ENCODE data around the gene AFAP1.

Gene AFAP1

GRCh38 chr4:7762376-7763030 is 177.2 kb downstream of the AFAP1 start:
- in situ Hi-C loops (cut with MboI; ENCODE audit: low sequenced_read_pairs), result no loop called here

DNA sequence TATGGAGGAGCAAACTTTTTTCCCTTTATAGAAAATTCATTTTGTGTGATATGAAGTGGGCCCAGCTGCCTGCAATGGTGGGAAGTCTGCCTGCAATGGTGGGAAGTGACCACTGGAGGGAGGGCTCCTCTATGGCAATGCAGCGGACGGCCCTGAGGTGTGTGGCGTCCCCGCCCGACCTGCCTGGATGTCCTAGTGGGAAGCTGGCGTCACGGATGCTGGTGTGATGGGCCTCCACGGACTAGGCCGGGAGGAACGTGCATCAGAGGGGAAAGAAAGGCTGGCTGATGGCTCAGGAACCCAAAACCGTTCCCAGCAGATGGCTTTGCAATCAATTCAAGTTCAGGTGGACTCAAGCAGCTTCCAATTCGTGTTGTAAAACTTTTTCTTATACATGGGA is 177.9 kb downstream of the AFAP1 start:
- in situ Hi-C loops (cut with MboI; ENCODE audit: low sequenced_read_pairs), result no loop called here

DNA sequence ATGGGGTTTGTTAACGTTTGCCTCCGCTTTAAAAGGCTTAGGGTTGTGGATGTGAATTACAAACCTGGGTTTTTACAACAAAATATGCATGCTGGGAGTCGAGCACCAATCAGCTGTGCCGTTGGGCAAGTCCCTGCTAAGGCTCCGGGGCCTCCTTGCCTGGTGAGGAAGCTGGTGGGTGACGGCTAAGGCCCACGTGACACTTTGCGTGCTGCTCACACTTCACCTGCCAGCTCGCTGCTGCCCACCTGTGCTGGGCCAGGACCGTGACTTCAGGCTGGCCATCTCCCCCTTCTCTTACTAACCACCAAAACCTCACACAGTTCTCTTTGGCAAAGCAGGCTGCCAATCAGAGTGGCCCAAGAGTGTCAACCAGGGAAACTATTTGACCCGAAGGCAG is 178.3 kb downstream of the AFAP1 start:
- in situ Hi-C loops (cut with MboI; ENCODE audit: low sequenced_read_pairs), result no loop called here

DNA sequence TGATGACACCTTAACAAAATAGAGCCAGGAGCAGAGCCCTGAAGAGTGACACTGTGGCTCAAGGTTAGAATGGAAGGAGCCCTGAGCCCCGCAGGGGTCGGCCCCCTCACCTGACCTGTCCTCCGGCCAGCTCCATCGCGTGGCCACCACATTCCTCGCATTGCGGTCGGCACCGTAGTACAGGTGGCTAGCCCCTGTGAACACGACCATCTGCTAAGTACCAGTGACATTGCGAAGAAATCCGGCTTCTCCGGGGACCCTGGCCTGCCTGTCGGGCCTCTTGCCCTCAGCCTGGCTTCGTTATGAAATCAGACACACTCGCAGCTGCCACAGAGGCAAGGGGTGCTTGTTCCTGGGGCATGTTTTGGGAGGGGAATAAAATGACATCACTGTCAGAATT is 179.0 kb downstream of the AFAP1 start:
- in situ Hi-C loops (cut with MboI; ENCODE audit: low sequenced_read_pairs), result no loop called here

- in situ Hi-C loops (cut with MboI; ENCODE audit: low sequenced_read_pairs), result no loop called here
Measured at GRCh38 chr4:7760228-7760627, 179.4 kb downstream of the AFAP1 start.

- in situ Hi-C loops (cut with MboI; ENCODE audit: low sequenced_read_pairs), result no loop called here
Measured at GRCh38 chr4:7759635-7760034, 180.0 kb downstream of the AFAP1 start.

DNA sequence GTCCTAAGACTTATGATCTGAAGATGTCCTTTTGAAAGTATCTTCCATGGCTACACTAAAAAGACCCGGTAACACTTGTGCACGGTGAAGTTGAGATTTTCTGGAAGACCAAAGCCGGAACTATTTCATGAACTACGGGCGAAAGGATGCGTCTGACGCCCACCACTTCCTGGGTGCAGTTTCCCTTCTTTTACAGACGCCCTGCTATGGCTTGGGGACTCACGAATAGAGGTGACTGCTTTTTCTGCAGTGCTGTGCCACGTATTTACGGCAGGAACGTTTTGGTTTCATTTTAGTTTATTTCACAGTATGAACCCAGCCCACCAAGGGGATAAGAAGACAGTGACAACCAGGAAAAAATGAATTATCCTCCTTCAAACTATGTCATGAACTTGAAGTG is 180.4 kb downstream of the AFAP1 start:
- in situ Hi-C loops (cut with MboI; ENCODE audit: low sequenced_read_pairs), result no loop called here

GRCh38 chr4:7758476-7758875 is 181.2 kb downstream of the AFAP1 start:
- in situ Hi-C loops (cut with MboI; ENCODE audit: low sequenced_read_pairs), result no loop called here

- in situ Hi-C loops (cut with MboI; ENCODE audit: low sequenced_read_pairs), result no loop called here
Measured at GRCh38 chr4:7757501-7758471, 181.9 kb downstream of the AFAP1 start.

DNA sequence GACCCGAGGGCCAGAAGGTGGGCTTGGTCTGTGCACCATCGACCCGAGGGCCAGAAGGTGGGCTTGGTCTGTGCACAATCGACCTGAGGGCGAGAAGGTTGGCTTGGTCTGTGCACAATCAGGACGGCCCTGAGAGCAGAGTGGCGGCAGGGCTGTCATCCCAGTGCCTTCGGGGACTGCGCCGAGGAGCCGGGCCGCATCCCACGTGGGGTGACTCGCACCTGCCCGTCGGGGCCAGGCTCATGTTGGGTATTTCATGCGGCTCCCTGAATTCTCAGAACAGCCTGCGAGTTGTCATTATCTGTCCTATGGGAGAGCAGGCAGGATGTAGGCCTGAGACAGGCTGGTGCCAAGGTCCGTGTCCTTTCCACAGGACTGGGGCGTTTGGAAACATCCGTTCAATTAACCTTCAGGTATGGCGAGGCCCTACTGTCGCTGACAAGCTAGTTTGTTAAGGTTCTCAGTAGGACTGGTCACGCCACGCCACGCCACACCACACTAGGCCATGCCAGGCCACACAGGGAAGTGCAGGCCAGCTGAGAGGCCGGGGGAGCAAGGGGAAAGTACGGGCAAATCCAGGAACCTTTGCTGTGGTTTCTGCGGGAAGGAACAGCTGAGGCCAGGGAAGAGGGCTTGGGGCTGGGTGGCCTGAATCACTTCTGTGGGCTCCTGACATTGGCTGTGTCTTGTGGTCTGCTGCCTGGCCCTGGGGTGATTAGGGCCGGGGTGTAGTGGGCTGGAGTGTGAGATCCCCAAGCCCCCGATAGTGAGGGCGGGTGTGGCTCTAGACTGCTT is 182.9 kb downstream of the AFAP1 start:
- in situ Hi-C loops (cut with MboI; ENCODE audit: low sequenced_read_pairs), result no loop called here

- in situ Hi-C loops (cut with MboI; ENCODE audit: low sequenced_read_pairs), result no loop called here
Measured at GRCh38 chr4:7756071-7756470, 183.6 kb downstream of the AFAP1 start.

GRCh38 chr4:7755561-7755960 is 184.1 kb downstream of the AFAP1 start:
- in situ Hi-C loops (cut with MboI; ENCODE audit: low sequenced_read_pairs), result no loop called here

- in situ Hi-C loops (cut with MboI; ENCODE audit: low sequenced_read_pairs), result no loop called here
Measured at GRCh38 chr4:7754565-7755262, 184.9 kb downstream of the AFAP1 start.

DNA sequence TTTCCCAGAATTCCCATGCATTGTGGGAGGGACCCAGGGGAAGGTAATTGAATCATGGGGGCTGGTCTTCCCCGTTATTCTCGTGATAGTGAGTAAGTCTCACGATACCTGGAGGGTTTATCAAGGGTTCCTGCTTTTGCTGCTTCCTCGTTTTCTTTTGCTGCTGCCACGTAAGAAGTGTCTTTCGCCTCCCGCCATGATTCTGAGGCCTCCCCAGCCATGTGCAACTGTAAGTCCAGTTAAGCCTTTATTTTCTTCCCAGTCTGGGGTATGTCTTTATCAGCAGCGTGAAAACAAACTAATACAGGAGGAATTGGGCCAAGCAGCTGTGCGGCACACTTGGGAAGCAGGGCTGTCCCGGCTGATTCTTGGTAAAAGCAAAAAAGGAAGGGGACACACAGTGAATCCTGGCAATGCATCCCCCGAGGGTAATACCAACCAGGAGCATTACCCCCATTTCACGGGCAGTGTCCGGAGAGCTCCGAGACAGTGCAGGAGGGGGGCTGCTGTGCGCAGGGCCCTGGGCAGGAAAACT is 185.7 kb downstream of the AFAP1 start:
- in situ Hi-C loops (cut with MboI; ENCODE audit: low sequenced_read_pairs), result no loop called here

- in situ Hi-C loops (cut with MboI; ENCODE audit: low sequenced_read_pairs), result no loop called here
Measured at GRCh38 chr4:7753271-7753670, 186.4 kb downstream of the AFAP1 start.

- in situ Hi-C loops (cut with MboI; ENCODE audit: low sequenced_read_pairs), result no loop called here
Measured at GRCh38 chr4:7752649-7753048, 187.0 kb downstream of the AFAP1 start.

DNA sequence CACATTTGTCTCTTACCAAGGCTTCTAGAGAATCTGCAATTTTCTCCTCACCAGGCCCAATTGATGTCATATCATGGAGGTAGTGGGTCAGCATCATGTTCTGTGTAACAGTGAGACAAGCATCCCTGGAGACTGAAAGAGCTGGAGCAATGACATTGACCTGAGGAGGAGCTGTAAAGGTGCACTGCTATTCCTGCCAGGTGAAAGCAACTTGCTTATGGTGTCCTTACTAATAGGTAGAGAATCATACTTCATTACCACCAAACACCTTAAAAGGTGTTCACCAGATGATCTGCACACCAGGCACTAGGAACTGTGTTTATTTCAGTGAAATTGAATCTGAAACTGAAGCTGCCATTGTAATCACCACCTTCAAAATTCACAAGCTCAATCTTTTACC is 188.7 kb downstream of the AFAP1 start:
- in situ Hi-C loops (cut with MboI; ENCODE audit: low sequenced_read_pairs), result no loop called here

DNA sequence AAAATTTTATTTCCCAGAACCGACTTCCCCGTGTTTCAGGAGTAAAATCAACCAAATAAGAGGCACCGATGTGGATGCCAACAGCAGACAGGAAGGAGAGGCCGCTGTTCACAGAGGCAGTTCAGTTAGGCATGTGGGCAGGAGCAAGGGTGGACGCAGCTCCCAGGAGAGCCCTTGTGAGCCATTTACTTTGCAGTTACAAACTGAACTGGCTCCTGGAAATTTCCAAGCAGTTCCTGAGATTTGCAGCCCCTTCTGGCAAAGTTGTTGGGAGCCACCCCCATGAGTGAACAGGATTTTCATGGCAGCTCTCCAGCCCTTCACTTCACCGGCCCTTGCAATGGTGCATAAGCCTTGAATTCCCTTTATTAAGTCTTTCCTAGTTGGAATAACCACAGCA is 189.1 kb downstream of the AFAP1 start:
- in situ Hi-C loops (cut with MboI; ENCODE audit: low sequenced_read_pairs), result no loop called here

GRCh38 chr4:7747566-7747965 is 192.1 kb downstream of the AFAP1 start:
- in situ Hi-C loops (cut with MboI; ENCODE audit: low sequenced_read_pairs), result no loop called here

DNA sequence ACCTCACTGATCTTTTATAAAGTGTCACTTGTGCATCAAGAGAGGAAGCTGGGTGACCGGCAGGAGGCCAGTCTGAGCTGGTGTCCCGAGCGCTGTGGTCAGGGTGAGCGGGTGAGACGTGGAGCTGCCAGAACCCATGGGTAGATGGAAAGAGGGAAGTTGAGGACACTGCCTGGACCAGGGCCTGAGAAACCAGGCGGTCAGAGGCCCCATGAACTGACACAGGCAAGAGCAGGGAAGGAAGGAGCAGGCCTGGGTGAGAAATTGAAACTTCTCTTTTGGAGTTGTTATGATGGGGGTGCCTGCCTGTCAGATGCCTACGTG is 192.6 kb downstream of the AFAP1 start:
- in situ Hi-C loops (cut with MboI; ENCODE audit: low sequenced_read_pairs), result no loop called here
